Lung (tissue), 12 donors: Measurements from ENCODE around the gene RUVBL2. TPM values are rescaled to one million over a fixed set of nuclear protein-coding genes. Genes with fewer than 3 reads are reported as not detected.

Source experiments
- ATAC-seq: fragments of 200-7000 bp; cut with Tn5 transposase; one replicate; pipeline ENCODE4 v1.9.1; 2020; ENCODE audit warnings: moderate number of reproducible peaks; ENCODE audit not compliant: insufficient read depth, low FRiP score
- DNase-seq, 3 donors: peaks; one replicate each; pipeline ENCODE4 v3.0.0-alpha.2; 2013 to 2017
- H3K27ac ChIP-seq, 2 donors: one replicate each; pipeline ENCODE4 v1.5.1; 2013; ENCODE audit warnings: mild to moderate bottlenecking in 2 of 2, moderate library complexity in 2 of 2, control low read depth in 1 of 2, inconsistent platforms in 1 of 2, low read depth in 1 of 2, low read length in 1 of 2
- H3K27me3 ChIP-seq, 3 donors: one replicate each; pipeline ENCODE4 v1.5.1; 2013; ENCODE audit warnings: low read length in 2 of 3; ENCODE audit not compliant: control insufficient read depth in 3 of 3, insufficient read depth in 3 of 3
- H3K36me3 ChIP-seq, 4 donors: one replicate each; pipeline ENCODE4 v1.5.1; 2013; ENCODE audit warnings: low read length in 4 of 4, mild to moderate bottlenecking in 1 of 4, moderate library complexity in 1 of 4; ENCODE audit not compliant: control insufficient read depth in 4 of 4, insufficient read depth in 4 of 4
- H3K4me1 ChIP-seq, 5 donors: one replicate each; pipeline ENCODE4 v1.5.1; 2013; ENCODE audit warnings: low read length in 5 of 5, mild to moderate bottlenecking in 2 of 5, moderate library complexity in 1 of 5; ENCODE audit not compliant: control insufficient read depth in 5 of 5, insufficient read depth in 5 of 5
- H3K4me3 ChIP-seq: one replicate; pipeline ENCODE4 v1.5.1; 2013; ENCODE audit warnings: mild to moderate bottlenecking, control low read depth, moderate library complexity
- H3K9ac ChIP-seq, 2 donors: one replicate each; pipeline ENCODE4 v1.5.1; 2013; ENCODE audit warnings: low read length in 2 of 2, control low read depth in 1 of 2; ENCODE audit not compliant: insufficient read depth in 1 of 2
- H3K9me3 ChIP-seq, 4 donors: one replicate each; pipeline ENCODE4 v1.5.1; 2013; ENCODE audit warnings: low read length in 3 of 4, mild to moderate bottlenecking in 1 of 4, moderate library complexity in 1 of 4; ENCODE audit not compliant: control insufficient read depth in 4 of 4, insufficient read depth in 3 of 4
- WGBS, 2 donors: extraction: QIAGEN DNeasy Blood & Tissue Kit; methylation state at CpG; one replicate each; pipeline ENCODE4 v1.1.7; 2013; 5-methylcytosine and 5-hydroxymethylcytosine counted together
- polyA plus RNA-seq, 2 donors: library from polyadenylated mRNA; stranded (reverse); fragments of 200-250 nt; gene quantifications; one replicate each; pipeline ENCODE4 v1.2.1, GENCODE V29; 2013
- total RNA-seq, 2 donors: library from RNA; depleted of rRNA in 1 of 2; stranded (reverse); fragments of >200 nt in 1 of 2; gene quantifications; one replicate each; pipeline ENCODE4 v1.2.1, GENCODE V29; 2014 to 2021
- TF ChIP-seq, protein P1 (sequence below): IDR thresholded peaks from 2 replicates; pipeline ENCODE4 v1.5.1; 2012; ENCODE audit warnings: mild to moderate bottlenecking; ENCODE audit errors: control extremely low read depth, extremely low read depth
- donor health status: control.
- donor health status: control.
- donor health status: Bipolar disorder and iron deficiency.
- donor health status: healthy.
- donor health status: DM: yes; HTN: yes; CAD: no.

The RUVBL2 gene
- total and polyA plus RNA-seq, 4 donors: 80.7 to 112 (median 96.8) TPM

DNA sequence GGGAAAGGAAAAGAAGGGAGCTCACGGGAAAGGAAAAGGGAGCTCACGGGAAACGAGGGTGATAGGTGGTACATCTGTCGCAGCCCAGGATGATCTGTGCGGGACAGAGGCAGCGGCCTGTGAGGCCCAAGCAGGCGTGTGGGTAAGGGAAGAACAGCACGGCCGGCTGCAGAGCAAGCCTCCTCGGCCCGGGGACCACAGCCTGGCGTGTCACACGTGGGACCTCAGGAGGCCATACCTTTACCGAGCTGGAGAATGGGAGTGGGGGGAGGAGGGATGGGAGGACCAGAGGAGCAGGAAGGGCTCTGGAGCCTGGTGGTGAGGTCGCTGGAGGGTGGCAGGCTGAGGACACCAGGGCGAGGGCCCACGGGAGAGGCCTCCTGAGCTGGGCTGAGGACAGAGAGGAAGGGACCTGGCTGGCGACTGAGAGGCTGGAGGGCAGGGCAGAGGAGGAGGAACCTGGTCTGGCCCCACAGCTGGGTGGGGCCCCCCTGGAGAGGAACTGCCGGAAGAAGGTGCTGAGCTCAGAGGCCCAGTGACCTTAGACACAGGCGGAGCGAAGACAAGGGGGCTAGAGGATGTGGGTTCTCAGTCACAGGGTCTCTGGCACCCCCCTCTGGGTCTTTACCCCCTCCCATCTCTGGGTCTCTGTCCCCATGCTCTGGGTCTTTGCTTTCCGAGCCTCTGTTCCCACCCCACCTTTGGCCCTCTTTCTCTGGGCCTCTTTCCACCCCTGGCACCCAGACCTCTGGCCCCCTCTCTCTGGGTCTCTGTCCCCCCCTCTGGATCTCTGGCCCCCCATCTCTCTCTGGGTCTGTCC, 31.4 kb upstream of the RUVBL2 start:
- Histone ChIP-seq H3K9ac (no peak overlapping the region), H3K27me3 (no peaks in the 10 kb centered on the region), H3K4me1 (peaks cover 5 to 35% (median 16%) of the 10 kb centered on the region in 5 donors), H3K27ac (peak overlapping the region; percentile 1 to 92), H3K9me3 (no peaks in the 10 kb centered on the region), H3K4me3 (no peak overlapping the region), H3K36me3 (peaks cover 0 to 13% (median 7%) of the 10 kb centered on the region in 4 donors)
- TF ChIP-seq, protein P1, sequence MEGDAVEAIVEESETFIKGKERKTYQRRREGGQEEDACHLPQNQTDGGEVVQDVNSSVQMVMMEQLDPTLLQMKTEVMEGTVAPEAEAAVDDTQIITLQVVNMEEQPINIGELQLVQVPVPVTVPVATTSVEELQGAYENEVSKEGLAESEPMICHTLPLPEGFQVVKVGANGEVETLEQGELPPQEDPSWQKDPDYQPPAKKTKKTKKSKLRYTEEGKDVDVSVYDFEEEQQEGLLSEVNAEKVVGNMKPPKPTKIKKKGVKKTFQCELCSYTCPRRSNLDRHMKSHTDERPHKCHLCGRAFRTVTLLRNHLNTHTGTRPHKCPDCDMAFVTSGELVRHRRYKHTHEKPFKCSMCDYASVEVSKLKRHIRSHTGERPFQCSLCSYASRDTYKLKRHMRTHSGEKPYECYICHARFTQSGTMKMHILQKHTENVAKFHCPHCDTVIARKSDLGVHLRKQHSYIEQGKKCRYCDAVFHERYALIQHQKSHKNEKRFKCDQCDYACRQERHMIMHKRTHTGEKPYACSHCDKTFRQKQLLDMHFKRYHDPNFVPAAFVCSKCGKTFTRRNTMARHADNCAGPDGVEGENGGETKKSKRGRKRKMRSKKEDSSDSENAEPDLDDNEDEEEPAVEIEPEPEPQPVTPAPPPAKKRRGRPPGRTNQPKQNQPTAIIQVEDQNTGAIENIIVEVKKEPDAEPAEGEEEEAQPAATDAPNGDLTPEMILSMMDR: no peak
- ATAC-seq (no peak), DNase-seq (peak in 2 of 3 donors; percentile 40 to 53)
- WGBS, 2 donors: 32 to 47% methylated on average over 22 of the region's 22 CpGs

DNA sequence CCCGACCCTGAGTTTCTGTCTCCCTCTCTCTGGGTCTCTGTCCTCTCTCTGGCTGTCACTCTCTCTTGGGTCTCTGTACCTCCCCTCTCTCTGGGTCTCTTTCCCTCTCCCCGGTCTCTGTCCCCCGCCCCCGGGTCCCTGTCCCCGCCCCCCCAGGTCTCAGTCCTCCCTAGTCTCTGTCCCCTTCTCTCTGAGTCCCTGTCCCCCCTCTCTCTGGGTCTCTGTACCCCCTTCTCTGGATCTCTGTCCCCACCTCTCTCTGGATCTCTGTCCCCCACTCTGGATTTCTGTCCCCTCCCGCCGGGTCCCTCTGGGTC, 30.9 kb upstream of the RUVBL2 start:
- Histone ChIP-seq H3K27me3 (no peaks in the 10 kb centered on the region), H3K9me3 (no peaks in the 10 kb centered on the region), H3K27ac (peak overlapping the region; percentile 1 to 92), H3K4me3 (no peak overlapping the region), H3K4me1 (peaks cover 5 to 35% (median 16%) of the 10 kb centered on the region in 5 donors), H3K36me3 (peaks cover 0 to 19% (median 9%) of the 10 kb centered on the region in 4 donors), H3K9ac (no peak overlapping the region)
- no peak for DNase-seq
- TF ChIP-seq, protein P1: no peak
- no peak for ATAC-seq
- 27 to 40% methylated on average over 7 of the region's 7 CpGs for WGBS, 2 donors

DNA sequence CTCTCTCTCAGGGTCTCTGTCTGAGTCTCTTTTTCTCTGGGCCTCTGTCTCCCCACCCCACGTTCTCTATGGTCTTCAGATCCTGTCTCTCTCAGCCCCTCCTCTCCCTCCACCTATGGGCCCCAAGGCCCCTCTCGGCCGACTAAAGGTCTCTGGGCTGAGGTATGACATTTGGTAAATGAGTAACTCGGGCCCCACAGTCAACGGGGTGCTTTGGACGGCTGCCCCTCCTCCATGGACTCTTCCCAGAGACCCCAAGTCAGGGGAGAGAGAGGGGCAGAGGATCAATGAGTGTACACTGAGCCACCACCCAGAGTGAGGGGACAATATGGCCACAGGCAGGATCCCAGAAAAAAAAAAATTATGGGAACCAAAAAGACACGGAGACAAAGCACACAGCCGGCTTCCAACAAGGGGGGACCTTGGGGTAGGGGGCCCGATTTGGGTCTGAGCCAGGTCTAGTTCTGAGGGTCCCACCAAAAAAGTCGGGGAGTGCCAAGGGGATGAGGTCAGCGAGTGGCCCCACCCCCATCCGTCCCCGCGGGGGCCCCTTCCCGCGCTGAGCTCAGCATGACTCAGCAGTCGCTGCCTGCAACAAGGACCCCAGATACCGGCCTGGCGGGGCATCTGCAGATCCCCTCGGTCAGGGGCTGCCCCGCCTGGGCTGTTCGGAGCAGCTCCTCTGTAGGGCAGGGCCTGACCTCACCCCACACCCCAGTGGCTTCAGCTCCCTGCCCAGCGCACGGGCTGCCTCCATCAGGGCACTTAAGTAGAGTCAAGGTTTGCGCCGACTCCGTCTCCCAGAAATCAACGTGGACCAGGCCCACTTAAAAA, 30.1 kb upstream of the RUVBL2 start:
- peak; percentile 77 to 85 (median 84) for DNase-seq
- ATAC-seq: no peak
- TF ChIP-seq, protein P1: no peak
- WGBS, 2 donors: 5 to 11% methylated on average over 28 of the region's 28 CpGs
- peaks cover 0 to 26% (median 9%) of the 10 kb centered on the region in 4 donors for H3K36me3 ChIP-seq
- no peaks in the 10 kb centered on the region for H3K9me3 ChIP-seq
- H3K9ac ChIP-seq: peak overlapping the region; percentile 46 to 83
- peak overlapping the region; percentile 80 to 92 for H3K27ac ChIP-seq
- peaks cover 5 to 35% (median 16%) of the 10 kb centered on the region in 5 donors for H3K4me1 ChIP-seq
- no peaks in the 10 kb centered on the region for H3K27me3 ChIP-seq
- no peak overlapping the region for H3K4me3 ChIP-seq
